B cell (primary cell): ENCODE results near the gene FADS1. TPM values are rescaled to one million over a fixed set of nuclear protein-coding genes. Genes with fewer than 3 reads are reported as not detected.

Experiments used
- ATAC-seq: fragments of 200-7000 bp; cut with Tn5 transposase; one replicate; pipeline ENCODE4 v1.10.0; 2021; ENCODE audit warnings: low read depth, mild to moderate bottlenecking, moderate number of reproducible peaks, moderate library complexity
- CTCF ChIA-PET: fragments of 350-600 bp; sonication (Branson Sonifier 250); formaldehyde crosslinking; loops from one replicate; lab custom pipeline; 2021; ENCODE audit warnings: antibody characterized with exemption, inconsistent platforms; lab: Charles Lee
- POLR2A ChIA-PET: fragments of 350-600 bp; sonication (Branson Sonifier 250); formaldehyde crosslinking; loops from one replicate; lab custom pipeline; 2021; ENCODE audit warnings: antibody characterized with exemption; lab: Charles Lee
- DNase-seq: peaks from one replicate; pipeline ENCODE4 v3.0.0; 2013
- H2AFZ ChIP-seq: 2 replicates; pipeline ENCODE4 v1.6.1; 2012; ENCODE audit warnings: mild to moderate bottlenecking, low read depth, low read length; ENCODE audit not compliant: insufficient read depth, poor library complexity, severe bottlenecking
- H3K27ac ChIP-seq, 2 donors: 1 replicate in 1 of 2; 2 replicates in 1 of 2; pipeline ENCODE4 v1.5.1; 2012 to 2013; ENCODE audit warnings: low read length in 2 of 2, mild to moderate bottlenecking in 2 of 2, moderate library complexity in 1 of 2
- H3K27me3 ChIP-seq, 4 experiments: fragments of 200-600 bp in 1 of 4; sonication (generic) in 1 of 4; replicated peaks in 1 of 4; 1 replicate in 2 of 4; 2 replicates in 2 of 4; pipeline versions ENCODE4 v1.6.1 to v1.7.0; 2013 to 2016; ENCODE audit warnings: low read length in 3 of 4, mild to moderate bottlenecking in 2 of 4, mixed read lengths in 1 of 4, moderate library complexity in 1 of 4; ENCODE audit not compliant: insufficient read depth in 4 of 4, control insufficient read depth in 3 of 4; ENCODE audit errors: control extremely low read depth in 1 of 4
- H3K36me3 ChIP-seq, 2 experiments: replicated peaks in 1 of 2; 1 replicate in 1 of 2; 2 replicates in 1 of 2; pipeline versions ENCODE4 v1.6.1 to v1.7.1; 2013; ENCODE audit warnings: low read length in 1 of 2; ENCODE audit not compliant: insufficient read depth in 2 of 2, control insufficient read depth in 1 of 2; ENCODE audit errors: control extremely low read depth in 1 of 2, extremely low read depth in 1 of 2
- H3K4me1 ChIP-seq, 2 donors: fragments of 200-600 bp in 1 of 2; sonication (generic) in 1 of 2; 1 replicate in 1 of 2; 2 replicates in 1 of 2; pipeline versions ENCODE4 v1.5.1 to v1.6.1; 2013 to 2017; ENCODE audit warnings: low read length in 2 of 2; ENCODE audit not compliant: control insufficient read depth in 2 of 2, insufficient read depth in 2 of 2
- H3K4me2 ChIP-seq: replicated peaks from 2 replicates; pipeline ENCODE3; 2012; ENCODE audit warnings: mild to moderate bottlenecking, low read depth, low read length; ENCODE audit not compliant: poor library complexity, severe bottlenecking
- H3K4me3 ChIP-seq, 5 experiments: fragments of 200-600 bp in 1 of 5; sonication (generic) in 1 of 5; 1 replicate in 3 of 5; 2 replicates in 2 of 5; pipeline versions ENCODE4 v1.5.1 to v1.7.0; 2011 to 2016; ENCODE audit warnings: low read length in 4 of 5, mild to moderate bottlenecking in 4 of 5, low read depth in 2 of 5, control low read depth in 1 of 5, moderate library complexity in 1 of 5; ENCODE audit not compliant: insufficient read depth in 1 of 5; ENCODE audit errors: control extremely low read depth in 1 of 5, extremely low read depth in 1 of 5
- H3K79me2 ChIP-seq: fragments of 200-600 bp; sonication (generic); one replicate; pipeline ENCODE4 v1.6.0; 2016; ENCODE audit warnings: low read length; ENCODE audit not compliant: control insufficient read depth, insufficient read depth
- H3K9ac ChIP-seq: fragments of 200-600 bp; sonication (generic); 2 replicates; pipeline ENCODE4 v1.6.1; 2017; ENCODE audit warnings: mild to moderate bottlenecking, low read length, moderate library complexity
- H3K9me3 ChIP-seq, 3 donors: one replicate each; pipeline versions ENCODE4 v1.6.1 to v1.7.1; 2013; ENCODE audit warnings: low read length in 2 of 3; ENCODE audit not compliant: control insufficient read depth in 2 of 3, insufficient read depth in 1 of 3; ENCODE audit errors: control extremely low read depth in 1 of 3
- H4K20me1 ChIP-seq: 2 replicates; pipeline ENCODE4 v1.6.0; 2012; ENCODE audit warnings: mild to moderate bottlenecking, low read length; ENCODE audit not compliant: insufficient read depth, control insufficient read depth, poor library complexity, severe bottlenecking
- H3K27ac Mint-ChIP-seq: one replicate; pipeline ENCODE4 v1.8.0; 2021; ENCODE audit warnings: mixed read lengths
- H3K27me3 Mint-ChIP-seq: one replicate; pipeline ENCODE4 v1.8.0; 2021; ENCODE audit warnings: mixed read lengths
- H3K4me1 Mint-ChIP-seq: one replicate; pipeline ENCODE4 v1.8.0; 2021; ENCODE audit warnings: mixed read lengths
- H3K4me3 Mint-ChIP-seq: one replicate; pipeline ENCODE4 v1.8.0; 2021; ENCODE audit warnings: mixed read lengths
- H3K9me3 Mint-ChIP-seq: one replicate; pipeline ENCODE4 v1.8.0; 2022; ENCODE audit warnings: mixed read lengths; ENCODE audit not compliant: insufficient read depth
- EZH2 ChIP-seq: IDR thresholded peaks from 2 replicates; pipeline ENCODE4 v1.6.1; 2012; ENCODE audit warnings: borderline replicate concordance, low read depth, mild to moderate bottlenecking, moderate library complexity, low read length; ENCODE audit not compliant: insufficient read depth, poor library complexity, severe bottlenecking
- WGBS: methylation state at CpG from one replicate; pipeline ENCODE4 v1.1.5; 2013; ENCODE audit warnings: missing lambda C conversion rate; ENCODE audit not compliant: insufficient coverage; 5-methylcytosine and 5-hydroxymethylcytosine counted together
- intact Hi-C: fragments of 100-400 bp; cut with micrococcal nuclease; formaldehyde crosslinking; loops from one replicate; pipeline ENCODE4 v1.10.0; 2022
- polyA plus RNA-seq: library from polyadenylated mRNA; depleted of rRNA; stranded (reverse); fragments of >200 nt; gene quantifications from 2 replicates; pipeline ENCODE4 v1.2.3, GENCODE V29; 2012
- total RNA-seq, 2 donors: library from RNA; stranded (reverse); fragments of 120-200 nt in 1 of 2; gene quantifications; 1 replicate in 1 of 2; 2 replicates in 1 of 2; pipeline versions ENCODE4 v1.2.3 to v1.2.4, GENCODE V29; 2013 to 2022
- TF ChIP-seq, protein P1 (sequence below): fragments of 200-600 bp; IDR thresholded peaks from one replicate; pipeline ENCODE4 v1.8.0; 2022; ENCODE audit warnings: antibody characterized with exemption, mild to moderate bottlenecking

Gene FADS1
- total and polyA plus RNA-seq, 2 donors (not counting 1 experiment from before 2014, with no cell fraction given): 0.39 to 15.6 TPM

DNA sequence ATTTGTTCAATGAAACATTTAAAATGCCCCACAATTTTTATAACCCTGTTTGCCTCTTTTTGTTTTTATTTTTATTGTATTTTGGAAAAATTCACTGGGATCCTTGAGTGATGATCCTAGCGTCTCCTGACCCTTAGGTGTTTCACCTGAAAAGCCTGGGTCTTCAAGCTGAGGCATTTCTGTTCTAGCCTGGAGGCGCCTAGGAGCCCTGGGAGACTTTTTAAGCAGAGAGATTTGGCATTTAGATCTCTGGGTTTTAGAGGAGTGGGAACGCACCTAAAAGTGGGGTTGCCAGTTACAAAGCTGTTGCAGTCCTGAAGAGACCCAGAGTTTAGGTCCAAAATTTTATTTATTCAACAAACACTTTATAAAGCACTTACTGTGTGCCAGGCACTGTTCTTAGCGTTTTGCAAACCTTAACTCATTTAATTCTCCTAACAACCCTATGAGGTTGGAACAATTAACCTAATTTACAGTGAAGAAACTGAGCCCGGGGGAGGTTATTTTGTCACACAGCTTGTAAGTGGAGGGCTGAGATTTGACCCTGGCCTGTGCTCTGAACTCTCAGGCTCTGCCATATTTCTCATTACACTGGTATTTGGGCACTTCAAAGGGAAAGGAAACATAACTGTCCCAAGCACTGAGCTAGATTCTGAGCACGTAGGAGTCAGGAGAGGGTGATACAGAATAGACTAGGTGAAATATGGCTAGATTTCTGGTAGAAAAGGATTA is 834 bp upstream of the FADS1 start:
- Mint-ChIP-seq H3K27ac (no peak overlapping the region), H3K4me3 (peak overlapping the region; percentile 90), H3K27me3 (no peaks in the 10 kb centered on the region), H3K9me3 (no peaks in the 10 kb centered on the region), H3K4me1 (peaks cover 15% of the 10 kb centered on the region)
- peaks cover 0 to 6% (median 0%) of the 10 kb centered on the region in 3 donors for H3K9me3 ChIP-seq
- H3K79me2 ChIP-seq: no peaks in the 10 kb centered on the region
- H3K27me3 ChIP-seq: peaks cover 0 to 17% (median 4%) of the 10 kb centered on the region in 4 experiments
- ATAC-seq: no peak
- peak overlapping the region; percentile 94 for H2AFZ ChIP-seq
- H3K9ac ChIP-seq: no peak overlapping the region
- no peak for TF ChIP-seq EZH2
- TF ChIP-seq, protein P1, sequence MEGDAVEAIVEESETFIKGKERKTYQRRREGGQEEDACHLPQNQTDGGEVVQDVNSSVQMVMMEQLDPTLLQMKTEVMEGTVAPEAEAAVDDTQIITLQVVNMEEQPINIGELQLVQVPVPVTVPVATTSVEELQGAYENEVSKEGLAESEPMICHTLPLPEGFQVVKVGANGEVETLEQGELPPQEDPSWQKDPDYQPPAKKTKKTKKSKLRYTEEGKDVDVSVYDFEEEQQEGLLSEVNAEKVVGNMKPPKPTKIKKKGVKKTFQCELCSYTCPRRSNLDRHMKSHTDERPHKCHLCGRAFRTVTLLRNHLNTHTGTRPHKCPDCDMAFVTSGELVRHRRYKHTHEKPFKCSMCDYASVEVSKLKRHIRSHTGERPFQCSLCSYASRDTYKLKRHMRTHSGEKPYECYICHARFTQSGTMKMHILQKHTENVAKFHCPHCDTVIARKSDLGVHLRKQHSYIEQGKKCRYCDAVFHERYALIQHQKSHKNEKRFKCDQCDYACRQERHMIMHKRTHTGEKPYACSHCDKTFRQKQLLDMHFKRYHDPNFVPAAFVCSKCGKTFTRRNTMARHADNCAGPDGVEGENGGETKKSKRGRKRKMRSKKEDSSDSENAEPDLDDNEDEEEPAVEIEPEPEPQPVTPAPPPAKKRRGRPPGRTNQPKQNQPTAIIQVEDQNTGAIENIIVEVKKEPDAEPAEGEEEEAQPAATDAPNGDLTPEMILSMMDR: no peak
- peaks cover 9 to 24% of the 10 kb centered on the region in 2 donors for H3K4me1 ChIP-seq
- DNase-seq: no peak
- H3K4me3 ChIP-seq: peak overlapping the region in 3 of 5 experiments; percentile 70 to 77 (median 72)
- H3K36me3 ChIP-seq: no peaks in the 10 kb centered on the region
- CTCF ChIA-PET: interaction anchor here (0.9 to 6.1 kb wide), 6 partner anchors 11 to 291 kb away, joined by 3 to 77 read pairs (median 9); partner anchors contain the start of gene FADS2
- 89% methylated on average over 2 of the region's 6 CpGs for WGBS
- H3K27ac ChIP-seq: no peak overlapping the region
- intact Hi-C loops: loop anchor here (1.0 to 5.0 kb wide), 3 partner anchors 25 to 305 kb away; partner anchors contain the start of genes FADS3, FEN1, INCENP and TMEM258
- peak overlapping the region; percentile 100 for H3K4me2 ChIP-seq
- POLR2A ChIA-PET: interaction anchor here (1.2 kb wide), 1 partner anchor 17 kb away, joined by 3 read pairs; no protein-coding TSS in a partner anchor
- H4K20me1 ChIP-seq: no peaks in the 10 kb centered on the region
